ENCODE results near the gene CXCL10. TPM values are rescaled to one million over a fixed set of nuclear protein-coding genes. Genes with fewer than 3 reads are reported as not detected.

Gene CXCL10
- total and polyA plus RNA-seq, 9 of the 15 experiments (the other 6 are each of a cell fraction or from before 2014, with no cell fraction given), result 0.06 to 0.18 (median 0.08) TPM; not detected in 6

- TF ChIP-seq, protein P1, sequence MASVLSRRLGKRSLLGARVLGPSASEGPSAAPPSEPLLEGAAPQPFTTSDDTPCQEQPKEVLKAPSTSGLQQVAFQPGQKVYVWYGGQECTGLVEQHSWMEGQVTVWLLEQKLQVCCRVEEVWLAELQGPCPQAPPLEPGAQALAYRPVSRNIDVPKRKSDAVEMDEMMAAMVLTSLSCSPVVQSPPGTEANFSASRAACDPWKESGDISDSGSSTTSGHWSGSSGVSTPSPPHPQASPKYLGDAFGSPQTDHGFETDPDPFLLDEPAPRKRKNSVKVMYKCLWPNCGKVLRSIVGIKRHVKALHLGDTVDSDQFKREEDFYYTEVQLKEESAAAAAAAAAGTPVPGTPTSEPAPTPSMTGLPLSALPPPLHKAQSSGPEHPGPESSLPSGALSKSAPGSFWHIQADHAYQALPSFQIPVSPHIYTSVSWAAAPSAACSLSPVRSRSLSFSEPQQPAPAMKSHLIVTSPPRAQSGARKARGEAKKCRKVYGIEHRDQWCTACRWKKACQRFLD (CRISPR knock-in tag; IDR thresholded peaks at IDR 0.05), result peak; percentile 71; the same call in 1 of the 2 replicates
- TF ChIP-seq CEBPB (tag; IDR thresholded peaks at IDR 0.05) (peak; percentile 91), SMAD4 (CRISPR knock-in tag; conservative IDR thresholded peaks at IDR 0.05) (peak; percentile 73), ZNF239 (CRISPR knock-in tag; IDR thresholded peaks at IDR 0.05) (peak; percentile 15; the same call in 1 of the 2 replicates), NFE2L1 (tag; IDR thresholded peaks at IDR 0.05; ENCODE audit: borderline replicate concordance, low read depth) (no peak), ZNF184 (CRISPR knock-in tag; IDR thresholded peaks at IDR 0.05) (no peak), DDX20 (tag; IDR thresholded peaks at IDR 0.05; ENCODE audit: low read depth) (no peak), CEBPG (CRISPR knock-in tag; IDR thresholded peaks at IDR 0.05) (peak; percentile 90), CEBPG (tag; conservative IDR thresholded peaks at IDR 0.05 in 1 of 2, IDR thresholded peaks at IDR 0.05 in 1 of 2) (peak; percentile 97 to 99), CBFA2T3 (IDR thresholded peaks at IDR 0.05) (peak; percentile 46), POLR2H (tag; IDR thresholded peaks at IDR 0.05; ENCODE audit: low read depth) (peak; percentile 75), L3MBTL2 (IDR thresholded peaks at IDR 0.05) (peak; percentile 92), NR2C1 (IDR thresholded peaks at IDR 0.05) (no peak), NR2C1 (tag; IDR thresholded peaks at IDR 0.05) (0 out of 2 replicates have a peak, but pooled peaks have one; percentile 22), POLR2AphosphoS5 (IDR thresholded peaks at IDR 0.05; ENCODE audit: control insufficient read depth, insufficient read depth, low read depth, low read length) (no peak), ZNF3 (CRISPR knock-in tag; IDR thresholded peaks at IDR 0.05) (no peak), KLF6 (CRISPR knock-in tag; IDR thresholded peaks at IDR 0.05; ENCODE audit: borderline replicate concordance) (peak; percentile 41; the same call in 1 of the 2 replicates), ARID1B (IDR thresholded peaks at IDR 0.05) (0 out of 2 replicates have a peak, but pooled peaks have one; percentile 30), PYGO2 (tag; IDR thresholded peaks at IDR 0.05) (no peak), EP300 (IDR thresholded peaks at IDR 0.05; ENCODE audit: low read length) (peak; percentile 79)
- TF ChIP-seq, protein P2, sequence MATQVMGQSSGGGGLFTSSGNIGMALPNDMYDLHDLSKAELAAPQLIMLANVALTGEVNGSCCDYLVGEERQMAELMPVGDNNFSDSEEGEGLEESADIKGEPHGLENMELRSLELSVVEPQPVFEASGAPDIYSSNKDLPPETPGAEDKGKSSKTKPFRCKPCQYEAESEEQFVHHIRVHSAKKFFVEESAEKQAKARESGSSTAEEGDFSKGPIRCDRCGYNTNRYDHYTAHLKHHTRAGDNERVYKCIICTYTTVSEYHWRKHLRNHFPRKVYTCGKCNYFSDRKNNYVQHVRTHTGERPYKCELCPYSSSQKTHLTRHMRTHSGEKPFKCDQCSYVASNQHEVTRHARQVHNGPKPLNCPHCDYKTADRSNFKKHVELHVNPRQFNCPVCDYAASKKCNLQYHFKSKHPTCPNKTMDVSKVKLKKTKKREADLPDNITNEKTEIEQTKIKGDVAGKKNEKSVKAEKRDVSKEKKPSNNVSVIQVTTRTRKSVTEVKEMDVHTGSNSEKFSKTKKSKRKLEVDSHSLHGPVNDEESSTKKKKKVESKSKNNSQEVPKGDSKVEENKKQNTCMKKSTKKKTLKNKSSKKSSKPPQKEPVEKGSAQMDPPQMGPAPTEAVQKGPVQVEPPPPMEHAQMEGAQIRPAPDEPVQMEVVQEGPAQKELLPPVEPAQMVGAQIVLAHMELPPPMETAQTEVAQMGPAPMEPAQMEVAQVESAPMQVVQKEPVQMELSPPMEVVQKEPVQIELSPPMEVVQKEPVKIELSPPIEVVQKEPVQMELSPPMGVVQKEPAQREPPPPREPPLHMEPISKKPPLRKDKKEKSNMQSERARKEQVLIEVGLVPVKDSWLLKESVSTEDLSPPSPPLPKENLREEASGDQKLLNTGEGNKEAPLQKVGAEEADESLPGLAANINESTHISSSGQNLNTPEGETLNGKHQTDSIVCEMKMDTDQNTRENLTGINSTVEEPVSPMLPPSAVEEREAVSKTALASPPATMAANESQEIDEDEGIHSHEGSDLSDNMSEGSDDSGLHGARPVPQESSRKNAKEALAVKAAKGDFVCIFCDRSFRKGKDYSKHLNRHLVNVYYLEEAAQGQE (IDR thresholded peaks at IDR 0.05; ENCODE audit: borderline replicate concordance), result no peak
- TF ChIP-seq, protein P2 (CRISPR knock-in tag; IDR thresholded peaks at IDR 0.05; ENCODE audit: low read depth), result no peak
These were observed 21.1 kb downstream of the CXCL10 start (continued) for GRCh38 chr4:76002176-76002575.

Data from K562 (cell line).